HCT116 (cell line): Measurements from ENCODE around the gene SWAP70. TPM values are rescaled to one million over a fixed set of nuclear protein-coding genes. Genes with fewer than 3 reads are reported as not detected.

Experiments
- ATAC-seq: fragments of 200-7000 bp; cut with Tn5 transposase; 2 replicates; pipeline ENCODE4 v1.9.1; 2020; ENCODE audit warnings: mild to moderate bottlenecking, moderate library complexity
- BruUV-seq: library from RNA; stranded (reverse); fragments of 400-500 nt; replicated peaks from 2 replicates; lab custom pipeline; 2021; lab: Mats Ljungman, UMichigan
- CTCF ChIA-PET: fragments of 300-600 bp; sonication (Branson Sonifier 250); formaldehyde crosslinking; loops from one replicate; lab custom pipeline; 2021; ENCODE audit warnings: antibody characterized with exemption; lab: Charles Lee
- POLR2A ChIA-PET: fragments of 300-600, 350-600 bp; sonication (Branson Sonifier 250); formaldehyde crosslinking; loops from one replicate; lab custom pipeline; 2021; ENCODE audit warnings: antibody characterized with exemption; lab: Charles Lee
- RAD21 ChIA-PET, 2 experiments: fragments of 300-600 bp; sonication (Branson Sonifier 250); formaldehyde crosslinking; loops; one replicate each; lab custom pipeline; 2023; ENCODE audit warnings: low total read pairs in 2 of 2; ENCODE audit not compliant: uncharacterized antibody in 2 of 2, unreplicated experiment in 2 of 2, low non-redundant PET in 1 of 2; lab: Charles Lee
- DNase-seq: peaks from one replicate; pipeline ENCODE4 v3.0.0-alpha.2; 2010; ENCODE audit warnings: low read depth, low spot score
- H2AFZ ChIP-seq: fragments of 200-600 bp; shearing (Covaris generic), sonication (generic); 2 replicates; pipeline ENCODE4 v1.6.1; 2017; ENCODE audit warnings: low read depth, mixed run types, mixed read lengths, antibody characterized with exemption, low read length; ENCODE audit not compliant: poor library complexity, severe bottlenecking
- H3K27ac ChIP-seq: 2 replicates; pipeline ENCODE4 v1.5.1; 2012; ENCODE audit warnings: low read depth, low read length
- H3K27me3 ChIP-seq: fragments of 200-600 bp; sonication (generic); 2 replicates; pipeline ENCODE4 v1.6.1; 2016; ENCODE audit warnings: mixed run types, low read length, mixed read lengths; ENCODE audit not compliant: insufficient read depth
- H3K36me3 ChIP-seq, 2 experiments: fragments of 200-500 bp in 1 of 2; fragments of 200-600 bp in 1 of 2; sonication (Bioruptor generic) in 1 of 2; sonication (generic) in 1 of 2; 2 replicates each; pipeline versions ENCODE4 v1.5.1 to v1.6.1; 2014 to 2016; ENCODE audit warnings: low read length in 2 of 2, inconsistent platforms in 1 of 2, mixed read lengths in 1 of 2, mixed run types in 1 of 2; ENCODE audit not compliant: insufficient read depth in 2 of 2, control insufficient read depth in 1 of 2
- H3K4me1 ChIP-seq, 2 experiments: fragments of 200-600 bp in 1 of 2; sonication (generic) in 1 of 2; 2 replicates each; pipeline versions ENCODE4 v1.5.1 to v1.6.1; 2012 to 2017; ENCODE audit warnings: low read length in 2 of 2, inconsistent platforms in 1 of 2, mild to moderate bottlenecking in 1 of 2, mixed read lengths in 1 of 2, mixed run types in 1 of 2, moderate library complexity in 1 of 2; ENCODE audit not compliant: insufficient read depth in 2 of 2, control insufficient read depth in 1 of 2
- H3K4me2 ChIP-seq: fragments of 200-600 bp; sonication (generic); 2 replicates; pipeline ENCODE4 v1.6.1; 2017; ENCODE audit warnings: mixed run types, low read length, mixed read lengths
- H3K4me3 ChIP-seq, 2 experiments: fragments of 200-600 bp in 1 of 2; sonication (generic) in 1 of 2; replicated peaks in 1 of 2; 2 replicates each; pipeline ENCODE4 v1.5.1; 2011 to 2016; ENCODE audit warnings: low read length in 2 of 2, control low read depth in 1 of 2, low read depth in 1 of 2, mild to moderate bottlenecking in 1 of 2, mixed read lengths in 1 of 2, mixed run types in 1 of 2
- H3K79me2 ChIP-seq: fragments of 200-600 bp; sonication (generic); 2 replicates; pipeline ENCODE4 v1.6.1; 2017; ENCODE audit warnings: mild to moderate bottlenecking, mixed run types, low read length, moderate library complexity, mixed read lengths; ENCODE audit not compliant: insufficient read depth
- H3K9ac ChIP-seq: fragments of 200-600 bp; sonication (generic); 2 replicates; pipeline ENCODE4 v1.6.1; 2016; ENCODE audit warnings: low read length, mixed read lengths
- H3K9me2 ChIP-seq: fragments of 200-600 bp; sonication (generic), shearing (Covaris generic); 2 replicates; pipeline ENCODE4 v1.6.1; 2017; ENCODE audit warnings: mixed run types, mild to moderate bottlenecking, moderate library complexity; ENCODE audit not compliant: insufficient read depth
- H3K9me3 ChIP-seq, 2 experiments: fragments of 200-500 bp in 1 of 2; fragments of 200-600 bp in 1 of 2; sonication (Bioruptor generic) in 1 of 2; sonication (generic) in 1 of 2; 2 replicates each; pipeline ENCODE4 v1.6.1; 2014 to 2017; ENCODE audit warnings: low read length in 2 of 2, mixed read lengths in 2 of 2, inconsistent platforms in 1 of 2, low read depth in 1 of 2, mild to moderate bottlenecking in 1 of 2, mixed run types in 1 of 2, moderate library complexity in 1 of 2; ENCODE audit not compliant: control insufficient read depth in 1 of 2, insufficient read depth in 1 of 2
- H4K20me1 ChIP-seq: fragments of 200-600 bp; sonication (generic), shearing (Covaris generic); 2 replicates; pipeline ENCODE4 v1.6.1; 2017; ENCODE audit warnings: mixed run types, mild to moderate bottlenecking, moderate library complexity; ENCODE audit not compliant: insufficient read depth
- CBX3 ChIP-seq: IDR thresholded peaks from 2 replicates; pipeline ENCODE4 v1.6.1; 2012; ENCODE audit warnings: low read depth
- CTCF ChIP-seq, 3 experiments: fragments of 200-600 bp in 1 of 3; sonication (generic) in 1 of 3; IDR thresholded peaks in 2 of 3; conservative IDR thresholded peaks in 1 of 3; 2 replicates each; pipeline ENCODE4 v1.5.1; 2012 to 2017; ENCODE audit warnings: low read depth in 2 of 3, low read length in 2 of 3, antibody characterized with exemption in 1 of 3, borderline replicate concordance in 1 of 3, control low read depth in 1 of 3, mild to moderate bottlenecking in 1 of 3, mixed read lengths in 1 of 3, mixed run types in 1 of 3, moderate library complexity in 1 of 3; ENCODE audit not compliant: insufficient read depth in 1 of 3
- EGR1 ChIP-seq: IDR thresholded peaks from 2 replicates; pipeline ENCODE4 v1.6.1; 2012; ENCODE audit warnings: low read depth
- ELF1 ChIP-seq: IDR thresholded peaks from 2 replicates; pipeline ENCODE4 v1.6.1; 2012; ENCODE audit warnings: low read depth, borderline replicate concordance
- EZH2 ChIP-seq: fragments of 200-600 bp; sonication (generic); IDR thresholded peaks from 2 replicates; pipeline ENCODE4 v1.6.1; 2017; ENCODE audit warnings: antibody characterized with exemption, mixed run types
- JUND ChIP-seq: IDR thresholded peaks from 2 replicates; pipeline ENCODE4 v1.6.1; 2012
- POLR2AphosphoS5 ChIP-seq: IDR thresholded peaks from 2 replicates; pipeline ENCODE4 v1.6.1; 2011; ENCODE audit warnings: mild to moderate bottlenecking, low read depth, low read length, moderate library complexity
- RAD21 ChIP-seq: IDR thresholded peaks from 2 replicates; pipeline ENCODE4 v1.6.1; 2012; ENCODE audit warnings: low read depth, mild to moderate bottlenecking
- SIN3A ChIP-seq: IDR thresholded peaks from 2 replicates; pipeline ENCODE4 v1.6.1; 2012; ENCODE audit warnings: low read depth
- TCF7L2 ChIP-seq: IDR thresholded peaks from 2 replicates; pipeline ENCODE4 v1.7.0; 2011; ENCODE audit warnings: borderline replicate concordance, inconsistent platforms; ENCODE audit not compliant: insufficient read depth, insufficient read length; ENCODE audit errors: extremely low read depth
- YY1 ChIP-seq: IDR thresholded peaks from 2 replicates; pipeline ENCODE4 v1.6.1; 2011; ENCODE audit warnings: low read length, low read depth, moderate library complexity, mild to moderate bottlenecking; ENCODE audit not compliant: insufficient replicate concordance; ENCODE audit errors: extremely low read depth
- ZFX ChIP-seq: fragments of 450-650 bp; IDR thresholded peaks from 2 replicates; pipeline ENCODE4 v1.6.1; 2017
- ZNF274 ChIP-seq: fragments of 200-500 bp; sonication (Bioruptor generic); IDR thresholded peaks from 2 replicates; pipeline ENCODE4 v1.6.1; 2014; ENCODE audit warnings: mild to moderate bottlenecking, low read depth, low read length, inconsistent platforms
- intact Hi-C: fragments of 100-400 bp; cut with micrococcal nuclease; formaldehyde crosslinking; loops from 2 replicates; pipeline ENCODE4 v1.10.0; 2022
- total RNA-seq: library from RNA; stranded (reverse); gene quantifications from one replicate; pipeline ENCODE4 v1.2.1, GENCODE V29; 2021; ENCODE audit not compliant: unreplicated experiment
- TF ChIP-seq, protein P1 (sequence below): IDR thresholded peaks from 2 replicates; pipeline ENCODE4 v1.6.1; 2012
- TF ChIP-seq, protein P2 (sequence below): IDR thresholded peaks from 2 replicates; pipeline ENCODE4 v1.6.1; 2012

The SWAP70 gene
- total RNA-seq, 1 experiment from 2014 or later: 20.6 TPM

- no peak for ATAC-seq
- Histone ChIP-seq H3K27ac (no peak overlapping the region), H4K20me1 (no peaks in the 10 kb centered on the region), H3K4me1 (peaks cover 17 to 37% of the 10 kb centered on the region in 2 experiments), H3K27me3 (no peaks in the 10 kb centered on the region), H3K36me3 (no peaks in the 10 kb centered on the region), H3K9me3 (no peaks in the 10 kb centered on the region), H3K79me2 (peaks cover 6% of the 10 kb centered on the region; the same call in 1 of the 2 replicates), H2AFZ (no peak overlapping the region), H3K9ac (no peak overlapping the region), H3K9me2 (no peaks in the 10 kb centered on the region), H3K4me3 (no peak overlapping the region), H3K4me2 (no peak overlapping the region)
- ChIA-PET POLR2A (interaction anchor here (0.8 kb wide), 1 partner anchor 548 kb away, joined by 3 read pairs; the partner anchor contains the start of gene ADM), RAD21 (no interaction called here), CTCF (no interaction called here)
- TF ChIP-seq CBX3: no peak
- intact Hi-C loops: no loop called here
- no TSS peak for BruUV-seq
- DNase-seq: no peak
Measured at GRCh38 chr11:9756878-9757277, 93.0 kb downstream of the SWAP70 start.

DNA sequence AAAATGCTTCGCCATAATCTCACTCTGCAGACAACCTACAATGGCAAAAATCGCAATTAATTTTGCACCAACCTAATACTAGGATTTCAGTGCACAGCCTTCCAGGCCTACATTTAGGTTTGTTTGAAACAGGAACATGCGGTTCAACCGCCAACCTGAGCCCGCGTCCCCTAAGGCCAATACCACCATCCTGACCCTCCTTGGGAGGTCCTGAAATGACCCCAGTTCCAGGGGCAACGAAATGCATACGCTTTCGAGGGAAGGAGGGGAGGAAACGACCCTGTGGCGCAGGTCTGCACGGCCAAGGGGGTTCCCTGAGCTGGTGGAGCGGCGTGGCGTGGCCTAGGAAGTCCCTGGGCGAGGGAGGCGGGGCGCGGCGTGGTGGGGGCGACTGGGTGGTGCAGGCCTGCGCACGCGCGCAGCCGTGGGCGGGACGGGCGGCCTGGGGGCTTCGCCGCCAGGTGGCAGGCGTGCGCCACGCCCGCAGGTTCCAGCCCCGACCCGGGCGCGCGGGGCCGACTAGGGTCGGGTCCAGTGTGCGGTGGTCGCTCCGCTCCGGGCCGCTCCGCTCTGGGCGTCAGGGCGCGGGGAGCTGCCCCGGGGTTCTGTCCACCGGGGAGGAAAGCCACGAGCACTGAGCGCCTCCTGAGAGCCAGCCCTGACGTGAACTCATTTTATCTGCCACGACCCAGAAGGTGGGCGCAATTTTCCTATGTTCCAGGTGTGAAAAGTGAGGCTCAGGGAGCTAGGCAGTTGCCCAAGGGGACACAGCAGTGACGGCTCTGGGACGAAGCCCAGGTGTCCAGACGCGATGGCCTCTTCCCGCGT, 94.1 kb downstream of the SWAP70 start:
- Histone ChIP-seq H3K9ac (peak overlapping the region; percentile 90), H3K79me2 (peaks cover 6% of the 10 kb centered on the region; the same call in 1 of the 2 replicates), H4K20me1 (no peaks in the 10 kb centered on the region), H3K27me3 (no peaks in the 10 kb centered on the region)
- peak; percentile 59 for ATAC-seq
- intact Hi-C loops: loop anchor here (1.0 to 2.0 kb wide), 2 partner anchors 608 to 979 kb away; no protein-coding TSS in a partner anchor
- POLR2A ChIA-PET: interaction anchor here (2.4 kb wide), 1 partner anchor 551 kb away, joined by 18 read pairs; no protein-coding TSS in a partner anchor
- TF ChIP-seq TCF7L2 (peak; percentile 22), SIN3A (no peak; the same call in 1 of the 2 replicates), RAD21 (peak; percentile 65), EZH2 (no peak), JUND (no peak), ZFX (no peak), ZNF274 (no peak), ELF1 (no peak), YY1 (no peak), CTCF (IDR thresholded peaks at IDR 0.05 in 2 of 3, conservative IDR thresholded peaks at IDR 0.05 in 1 of 3; ENCODE audit: borderline replicate concordance in 1 of 3, insufficient read depth in 1 of 3, low read depth in 2 of 3, low read length in 2 of 3) (peak in 2 of 3 experiments; percentile 55 to 66; a peak in 4 of 6 replicates), POLR2AphosphoS5 (peak; percentile 65; the same call in 1 of the 2 replicates), EGR1 (peak; percentile 42; the same call in 1 of the 2 replicates)
- TF ChIP-seq, protein P1, sequence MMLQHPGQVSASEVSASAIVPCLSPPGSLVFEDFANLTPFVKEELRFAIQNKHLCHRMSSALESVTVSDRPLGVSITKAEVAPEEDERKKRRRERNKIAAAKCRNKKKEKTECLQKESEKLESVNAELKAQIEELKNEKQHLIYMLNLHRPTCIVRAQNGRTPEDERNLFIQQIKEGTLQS: no peak
- TF ChIP-seq, protein P2, sequence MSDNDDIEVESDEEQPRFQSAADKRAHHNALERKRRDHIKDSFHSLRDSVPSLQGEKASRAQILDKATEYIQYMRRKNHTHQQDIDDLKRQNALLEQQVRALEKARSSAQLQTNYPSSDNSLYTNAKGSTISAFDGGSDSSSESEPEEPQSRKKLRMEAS: peak; percentile 71; the same call in 1 of the 2 replicates
- TF ChIP-seq, all 23 proteins: peak for 6
- Histone ChIP-seq H3K36me3 (no peaks in the 10 kb centered on the region), H2AFZ (no peak overlapping the region), H3K4me1 (peaks cover 17 to 34% of the 10 kb centered on the region in 2 experiments), H3K4me3 (peak overlapping the region; percentile 71 to 74), H3K9me3 (no peaks in the 10 kb centered on the region), H3K4me2 (peak overlapping the region; percentile 98), H3K9me2 (no peaks in the 10 kb centered on the region), H3K27ac (peak overlapping the region; percentile 95)
- ChIA-PET RAD21 (interaction anchor here (0.7 to 1.4 kb wide), 4 partner anchors 477 to 557 kb away, joined by 3 read pairs; no protein-coding TSS in a partner anchor), CTCF (interaction anchor here (0.7 to 3.0 kb wide), 8 partner anchors 10 to 609 kb away, joined by 3 to 18 read pairs (median 12); partner anchors contain the start of gene ADM)
- DNase-seq: peak; percentile 42
- no TSS peak for BruUV-seq
